ENCODE measurements around the gene SPAG9.

The SPAG9 gene

GRCh38 chr17:50957600-50958575, 162.8 kb downstream of the SPAG9 start:
- H3K4me2 ChIP-seq, result no peak overlapping the region
- H3K4me1 ChIP-seq, result peaks cover 51% of the 10 kb centered on the region
- H4K20me1 ChIP-seq, result no peaks in the 10 kb centered on the region
- no peak overlapping the region for H3K27ac ChIP-seq
- no peak overlapping the region for H3K4me3 ChIP-seq
- H3K9ac ChIP-seq, result no peak overlapping the region
- H3K27me3 ChIP-seq, result no peaks in the 10 kb centered on the region
- peaks cover 16% of the 10 kb centered on the region for H3K36me3 ChIP-seq
- H3K9me3 ChIP-seq, result no peaks in the 10 kb centered on the region
- TF ChIP-seq Cebpa-rat (IDR thresholded peaks at IDR 0.05), result no peak

- no peak overlapping the region for H3K9ac ChIP-seq
- H3K27ac ChIP-seq, result peak overlapping the region; percentile 14; the same call in 1 of the 2 replicates
- no peaks in the 10 kb centered on the region for H3K27me3 ChIP-seq
- H3K4me1 ChIP-seq, result peaks cover 58% of the 10 kb centered on the region
- H3K9me3 ChIP-seq, result no peaks in the 10 kb centered on the region
- H3K4me3 ChIP-seq, result no peak overlapping the region
- H3K36me3 ChIP-seq, result peaks cover 16% of the 10 kb centered on the region
- H3K4me2 ChIP-seq, result peak overlapping the region; percentile 35
- H4K20me1 ChIP-seq, result no peaks in the 10 kb centered on the region
- TF ChIP-seq Cebpa-rat (IDR thresholded peaks at IDR 0.05), result no peak
These were observed 163.7 kb downstream of the SPAG9 start for GRCh38 chr17:50956750-50957523.

- Histone ChIP-seq H3K36me3 (peaks cover 16% of the 10 kb centered on the region), H3K9ac (no peak overlapping the region), H3K27me3 (no peaks in the 10 kb centered on the region), H3K27ac (peak overlapping the region; percentile 14; the same call in 1 of the 2 replicates), H4K20me1 (no peaks in the 10 kb centered on the region), H3K9me3 (no peaks in the 10 kb centered on the region), H3K4me2 (peak overlapping the region; percentile 35), H3K4me1 (peaks cover 58% of the 10 kb centered on the region), H3K4me3 (no peak overlapping the region)
- no peak for TF ChIP-seq Cebpa-rat (IDR thresholded peaks at IDR 0.05)
These were observed 164.3 kb downstream of the SPAG9 start for GRCh38 chr17:50956409-50956749.

- H3K27me3 ChIP-seq, result no peaks in the 10 kb centered on the region
- H3K9me3 ChIP-seq, result no peaks in the 10 kb centered on the region
- no peaks in the 10 kb centered on the region for H4K20me1 ChIP-seq
- H3K36me3 ChIP-seq, result peaks cover 14% of the 10 kb centered on the region
- peaks cover 63% of the 10 kb centered on the region for H3K4me1 ChIP-seq
- H3K4me3 ChIP-seq, result no peak overlapping the region
- peak overlapping the region; percentile 87; the same call in 1 of the 2 replicates for H3K4me2 ChIP-seq
- TF ChIP-seq Cebpa-rat (IDR thresholded peaks at IDR 0.05), result no peak
- H3K9ac ChIP-seq, result 0 out of 2 replicates have a peak overlapping the region, but pooled peaks have one; percentile 1
- peak overlapping the region; percentile 76; the same call in 1 of the 2 replicates for H3K27ac ChIP-seq
These were observed 165.0 kb downstream of the SPAG9 start for GRCh38 chr17:50955667-50956120.

GRCh38 chr17:50955160-50955559, 165.5 kb downstream of the SPAG9 start:
- H3K27ac ChIP-seq, result peak overlapping the region; percentile 76
- peaks cover 68% of the 10 kb centered on the region for H3K4me1 ChIP-seq
- H4K20me1 ChIP-seq, result no peaks in the 10 kb centered on the region
- no peaks in the 10 kb centered on the region for H3K9me3 ChIP-seq
- peak overlapping the region; percentile 87 for H3K4me2 ChIP-seq
- peaks cover 9% of the 10 kb centered on the region for H3K36me3 ChIP-seq
- H3K9ac ChIP-seq, result peak overlapping the region; percentile 67; the same call in 1 of the 2 replicates
- no peak for TF ChIP-seq Cebpa-rat (IDR thresholded peaks at IDR 0.05)
- no peaks in the 10 kb centered on the region for H3K27me3 ChIP-seq
- H3K4me3 ChIP-seq, result no peak overlapping the region

GRCh38 chr17:50954641-50955121, 166.0 kb downstream of the SPAG9 start:
- no peak for TF ChIP-seq Cebpa-rat (IDR thresholded peaks at IDR 0.05)
- H3K36me3 ChIP-seq, result 0 out of 2 replicates have a peak, but pooled peaks cover 4% of the 10 kb centered on the region
- no peaks in the 10 kb centered on the region for H4K20me1 ChIP-seq
- H3K27me3 ChIP-seq, result no peaks in the 10 kb centered on the region
- H3K4me1 ChIP-seq, result peaks cover 73% of the 10 kb centered on the region
- no peaks in the 10 kb centered on the region for H3K9me3 ChIP-seq
- H3K27ac ChIP-seq, result peak overlapping the region; percentile 76
- peak overlapping the region; percentile 87 for H3K4me2 ChIP-seq
- H3K9ac ChIP-seq, result peak overlapping the region; percentile 67; the same call in 1 of the 2 replicates
- no peak overlapping the region for H3K4me3 ChIP-seq

- no peaks in the 10 kb centered on the region for H3K36me3 ChIP-seq
- H3K4me3 ChIP-seq, result peak overlapping the region; percentile 43; the same call in 1 of the 2 replicates
- H3K9ac ChIP-seq, result peak overlapping the region; percentile 67
- H3K27me3 ChIP-seq, result no peaks in the 10 kb centered on the region
- H3K4me1 ChIP-seq, result peaks cover 79% of the 10 kb centered on the region
- H3K9me3 ChIP-seq, result no peaks in the 10 kb centered on the region
- no peaks in the 10 kb centered on the region for H4K20me1 ChIP-seq
- no peak for TF ChIP-seq Cebpa-rat (IDR thresholded peaks at IDR 0.05)
- peak overlapping the region; percentile 87 for H3K4me2 ChIP-seq
- H3K27ac ChIP-seq, result peak overlapping the region; percentile 76
These were observed 166.7 kb downstream of the SPAG9 start for GRCh38 chr17:50953831-50954601.

- Histone ChIP-seq H3K4me2 (peak overlapping the region; percentile 87), H3K36me3 (no peaks in the 10 kb centered on the region), H3K27ac (peak overlapping the region; percentile 76), H4K20me1 (no peaks in the 10 kb centered on the region), H3K4me1 (peaks cover 85% of the 10 kb centered on the region), H3K4me3 (peak overlapping the region; percentile 43; the same call in 1 of the 2 replicates), H3K9ac (peak overlapping the region; percentile 67), H3K9me3 (no peaks in the 10 kb centered on the region), H3K27me3 (no peaks in the 10 kb centered on the region)
- no peak for TF ChIP-seq Cebpa-rat (IDR thresholded peaks at IDR 0.05)
These were observed 167.2 kb downstream of the SPAG9 start for GRCh38 chr17:50953518-50953830.

GRCh38 chr17:50952889-50953288, 167.8 kb downstream of the SPAG9 start:
- no peaks in the 10 kb centered on the region for H3K27me3 ChIP-seq
- 0 out of 2 replicates have a peak overlapping the region, but pooled peaks have one; percentile 67 for H3K9ac ChIP-seq
- TF ChIP-seq Cebpa-rat (IDR thresholded peaks at IDR 0.05), result no peak
- no peaks in the 10 kb centered on the region for H3K9me3 ChIP-seq
- H3K4me2 ChIP-seq, result peak overlapping the region; percentile 87
- H3K36me3 ChIP-seq, result no peaks in the 10 kb centered on the region
- H3K4me3 ChIP-seq, result no peak overlapping the region
- no peaks in the 10 kb centered on the region for H4K20me1 ChIP-seq
- H3K27ac ChIP-seq, result no peak overlapping the region; the same call in 1 of the 2 replicates
- peaks cover 91% of the 10 kb centered on the region for H3K4me1 ChIP-seq
